Psoas muscle (tissue), 8 donors: ENCODE results near the gene MAP4K3. TPM values are rescaled to one million over a fixed set of nuclear protein-coding genes. Genes with fewer than 3 reads are reported as not detected.
A peak's percentile ranks its signal among the peaks of the same experiment; 100 is the strongest.

Experiments used
- ATAC-seq, 4 donors: fragments of 200-7000 bp; cut with Tn5 transposase; one replicate each; pipeline ENCODE4 v1.9.1; 2020; ENCODE audit warnings: moderate library complexity in 3 of 4, mild to moderate bottlenecking in 2 of 4
- DNase-seq, 2 donors: peaks; one replicate each; pipeline ENCODE4 v3.0.0-alpha.2; 2020
- H3K27ac ChIP-seq: fragments of 200-600 bp; one replicate; pipeline ENCODE4 v1.8.0; 2022
- H3K27me3 ChIP-seq, 3 donors: fragments of 200-600 bp in 1 of 3; one replicate each; pipeline versions ENCODE4 v1.6.1 to v1.8.0; 2013 to 2022; ENCODE audit warnings: low read length in 2 of 3, mild to moderate bottlenecking in 2 of 3, moderate library complexity in 1 of 3; ENCODE audit not compliant: insufficient read depth in 3 of 3
- H3K36me3 ChIP-seq, 2 donors: fragments of 200-600 bp in 1 of 2; one replicate each; pipeline versions ENCODE4 v1.6.1 to v1.8.0; 2013 to 2022; ENCODE audit warnings: low read depth in 1 of 2, mild to moderate bottlenecking in 1 of 2, moderate library complexity in 1 of 2; ENCODE audit not compliant: insufficient read depth in 1 of 2
- H3K4me1 ChIP-seq: fragments of 200-600 bp; one replicate; pipeline ENCODE4 v1.8.0; 2022
- H3K4me3 ChIP-seq: fragments of 200-600 bp; one replicate; pipeline ENCODE4 v1.8.0; 2022; ENCODE audit warnings: mild to moderate bottlenecking
- H3K9me3 ChIP-seq: fragments of 200-600 bp; one replicate; pipeline ENCODE4 v1.8.0; 2022
- CTCF ChIP-seq: fragments of 200-600 bp; IDR thresholded peaks from one replicate; pipeline ENCODE4 v1.8.0; 2022; ENCODE audit warnings: antibody characterized with exemption
- WGBS, 3 donors: extraction: QIAGEN DNeasy Blood & Tissue Kit; methylation state at CpG; one replicate each; pipeline versions ENCODE4 v1.1.6 to v1.1.7; 2013; 5-methylcytosine and 5-hydroxymethylcytosine counted together
- intact Hi-C, 2 donors: fragments of 100-400 bp; cut with DNase I; formaldehyde crosslinking; loops; one replicate each; pipeline versions ENCODE4 v1.11.0 to v1.14.2; 2022
- polyA plus RNA-seq, 3 donors: library from polyadenylated mRNA; stranded (reverse); fragments of 200-250 nt; gene quantifications; one replicate each; pipeline ENCODE4 v1.2.3, GENCODE V29; 2013
- total RNA-seq, 4 donors: library from RNA; stranded (reverse); fragmentation: NEBNext Ultra II Directional in 2 of 4; extraction: Animal tissue kit (Norgen Biotek cat#: 25700) in 2 of 4; gene quantifications; one replicate each; pipeline versions ENCODE4 v1.2.1 to v1.2.4, GENCODE V29; 2021 to 2023
- donor health status: healthy with polysubstance abuse.
- donor health status: DM: no; HTN: no; CAD: no; lungs with moderate emphysema.
- donor health status: Bipolar disorder and iron deficiency.
- donor health status: healthy.
- donor health status: DM: yes; HTN: yes; CAD: no.
- donor health status: DM: no; HTN: no; CAD: no.
- donor health status: DM: no; HTN: no; CAD: no.
- donor health status: DM: yes; HTN: yes; CAD: no.

The MAP4K3 gene
- total and polyA plus RNA-seq, 7 donors = 8.4 to 47.7 (median 31.0) TPM

GRCh38 chr2:39290433-39290832, 146.7 kb downstream of the MAP4K3 start:
- H3K36me3 ChIP-seq = peaks cover 0 to 87% of the 10 kb centered on the region in 2 donors
- no peak for TF ChIP-seq CTCF

GRCh38 chr2:39289609-39290008, 147.5 kb downstream of the MAP4K3 start:
- H3K4me1 ChIP-seq = no peaks in the 10 kb centered on the region
- H3K27ac ChIP-seq = no peak overlapping the region
- no peak overlapping the region for H3K4me3 ChIP-seq
- H3K9me3 ChIP-seq = no peaks in the 10 kb centered on the region
- TF ChIP-seq CTCF = no peak
- DNase-seq (no peak), ATAC-seq (peak in 1 of 4 donors; percentile 55)
- H3K27me3 ChIP-seq = no peaks in the 10 kb centered on the region
- H3K36me3 ChIP-seq = peaks cover 0 to 95% of the 10 kb centered on the region in 2 donors
- intact Hi-C loops = no loop called here

More at GRCh38 chr2:39290433-39290832, 146.7 kb downstream of the MAP4K3 start:
- no peaks in the 10 kb centered on the region for H3K9me3 ChIP-seq
- 89 to 94% (median 92%) methylated on average over 6 of the region's 6 CpGs for WGBS, 3 donors
- DNase-seq (no peak), ATAC-seq (peak in 1 of 4 donors; percentile 22)
- no peaks in the 10 kb centered on the region for H3K4me1 ChIP-seq
- H3K27me3 ChIP-seq = no peaks in the 10 kb centered on the region
- intact Hi-C loops = no loop called here
- H3K27ac ChIP-seq = no peak overlapping the region
- H3K4me3 ChIP-seq = no peak overlapping the region

GRCh38 chr2:39283561-39283960, 153.5 kb downstream of the MAP4K3 start:
- Histone ChIP-seq H3K27ac (no peak overlapping the region), H3K4me1 (no peaks in the 10 kb centered on the region), H3K9me3 (no peaks in the 10 kb centered on the region), H3K36me3 (peaks cover 0 to 100% of the 10 kb centered on the region in 2 donors), H3K27me3 (no peaks in the 10 kb centered on the region), H3K4me3 (no peak overlapping the region)
- intact Hi-C loops = no loop called here
- TF ChIP-seq CTCF = no peak
- WGBS, 3 donors = 82 to 89% (median 86%) methylated on average over 1 of the region's 1 CpG
- DNase-seq = no peak
- ATAC-seq = no peak

- H3K27me3 ChIP-seq = no peaks in the 10 kb centered on the region
- no peaks in the 10 kb centered on the region for H3K4me1 ChIP-seq
- DNase-seq = no peak
- intact Hi-C loops = no loop called here
- no peak for TF ChIP-seq CTCF
- no peaks in the 10 kb centered on the region for H3K9me3 ChIP-seq
- no peak for ATAC-seq
- H3K36me3 ChIP-seq = peaks cover 8 to 100% of the 10 kb centered on the region in 2 donors
- H3K4me3 ChIP-seq = no peak overlapping the region
- 94 to 96% (median 94%) methylated on average over 3 of the region's 3 CpGs for WGBS, 3 donors
- no peak overlapping the region for H3K27ac ChIP-seq
Observed at GRCh38 chr2:39281391-39281790, 155.7 kb downstream of the MAP4K3 start.

- Histone ChIP-seq H3K36me3 (peaks cover 8 to 100% of the 10 kb centered on the region in 2 donors), H3K9me3 (no peaks in the 10 kb centered on the region), H3K27me3 (no peaks in the 10 kb centered on the region), H3K4me1 (no peaks in the 10 kb centered on the region), H3K27ac (no peak overlapping the region), H3K4me3 (no peak overlapping the region)
- peak in 2 of 4 donors; percentile 41 to 54 for ATAC-seq
- WGBS, 3 donors = 83 to 100% (median 85%) methylated on average over 1 of the region's 1 CpG
- intact Hi-C loops = no loop called here
- no peak for DNase-seq
- TF ChIP-seq CTCF = no peak
Observed at GRCh38 chr2:39275016-39275415, 162.1 kb downstream of the MAP4K3 start.
